MCF 10A (cell line): ENCODE data around the gene MED27. TPM values are rescaled to one million over a fixed set of nuclear protein-coding genes. Genes with fewer than 3 reads are reported as not detected.

Source experiments
- BruUV-seq: library from RNA; stranded (reverse); fragments of 400-500 nt; replicated peaks from 2 replicates; lab custom pipeline; 2021; lab: Mats Ljungman, UMichigan
- CTCF ChIA-PET: fragments of 300-600 bp; sonication (Branson Sonifier 250); formaldehyde crosslinking; extraction: SDS; loops from one replicate; lab custom pipeline; 2021; ENCODE audit warnings: antibody characterized with exemption, inconsistent platforms; lab: Yijun Ruan, JAX
- POLR2A ChIA-PET: fragments of 300-600, 350-650 bp; sonication (Branson Sonifier 250); formaldehyde crosslinking; extraction: SDS; loops from one replicate; lab custom pipeline; 2020; ENCODE audit warnings: antibody characterized with exemption, inconsistent platforms; lab: Yijun Ruan, JAX
- DNase-seq: peaks from one replicate; pipeline ENCODE4 v3.0.0-alpha.2; 2018; ENCODE audit not compliant: unreplicated experiment
- H3K27ac Mint-ChIP-seq: one replicate; pipeline ENCODE4 v1.8.0; 2022; ENCODE audit warnings: mild to moderate bottlenecking, low read depth, mixed read lengths; ENCODE audit not compliant: unreplicated experiment
- H3K27me3 Mint-ChIP-seq: one replicate; pipeline ENCODE4 v1.8.0; 2022; ENCODE audit warnings: mixed read lengths; ENCODE audit not compliant: insufficient read depth, unreplicated experiment
- H3K36me3 Mint-ChIP-seq: one replicate; pipeline ENCODE4 v1.8.0; 2022; ENCODE audit warnings: mild to moderate bottlenecking, moderate library complexity, mixed read lengths; ENCODE audit not compliant: insufficient read depth, unreplicated experiment
- H3K4me1 Mint-ChIP-seq: one replicate; pipeline ENCODE4 v1.8.0; 2022; ENCODE audit warnings: mixed read lengths; ENCODE audit not compliant: insufficient read depth, unreplicated experiment
- H3K4me3 Mint-ChIP-seq: one replicate; pipeline ENCODE4 v1.8.0; 2022; ENCODE audit warnings: mild to moderate bottlenecking, moderate library complexity, mixed read lengths; ENCODE audit not compliant: unreplicated experiment
- H3K9me3 Mint-ChIP-seq: one replicate; pipeline ENCODE4 v1.8.0; 2022; ENCODE audit warnings: mixed read lengths; ENCODE audit not compliant: unreplicated experiment
- intact Hi-C: fragments of 100-400 bp; cut with micrococcal nuclease; formaldehyde crosslinking; loops from 2 replicates; pipeline ENCODE4 v1.14.1; 2022
- total RNA-seq: library from RNA; stranded (reverse); gene quantifications from 2 replicates; pipeline ENCODE4 v1.2.3, GENCODE V29; 2022
- TF ChIP-seq, protein P1 (sequence below): fragments of 200-600 bp; IDR thresholded peaks from one replicate; pipeline ENCODE4 v1.8.0; 2022; ENCODE audit warnings: antibody characterized with exemption, mild to moderate bottlenecking; ENCODE audit not compliant: unreplicated experiment

MED27 gene
- total RNA-seq, 1 experiment from 2014 or later: 34.3 TPM

DNA sequence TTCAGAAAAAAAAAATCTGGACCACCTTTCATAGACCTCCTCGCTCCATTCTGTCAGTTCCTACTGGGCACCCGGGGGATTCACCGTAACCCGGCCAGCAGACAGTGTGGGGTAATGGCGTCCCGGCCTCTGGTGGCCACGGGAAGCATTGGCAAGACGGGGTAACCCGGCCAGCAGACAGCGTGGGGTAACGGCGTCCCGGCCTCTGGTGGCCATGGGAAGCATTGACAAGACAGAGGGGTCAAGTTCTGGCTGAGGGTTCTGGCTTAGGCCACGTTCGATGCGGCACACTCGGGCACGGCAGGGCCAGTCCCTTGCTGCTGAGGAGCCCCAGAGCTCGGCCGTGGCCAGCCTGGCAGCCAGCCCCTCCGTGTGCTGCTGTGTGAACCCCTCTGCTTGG, 223.6 kb downstream of the MED27 start:
- H3K4me3 Mint-ChIP-seq: no peak overlapping the region
- H3K9me3 Mint-ChIP-seq: no peaks in the 10 kb centered on the region
- no TSS peak for BruUV-seq
- H3K27ac Mint-ChIP-seq: no peak overlapping the region
- no peaks in the 10 kb centered on the region for H3K4me1 Mint-ChIP-seq
- intact Hi-C loops: no loop called here
- DNase-seq: no peak
- peaks cover 5% of the 10 kb centered on the region for H3K36me3 Mint-ChIP-seq
- H3K27me3 Mint-ChIP-seq: peaks cover 21% of the 10 kb centered on the region
- ChIA-PET CTCF (no interaction called here), POLR2A (no interaction called here)
- TF ChIP-seq, protein P1, sequence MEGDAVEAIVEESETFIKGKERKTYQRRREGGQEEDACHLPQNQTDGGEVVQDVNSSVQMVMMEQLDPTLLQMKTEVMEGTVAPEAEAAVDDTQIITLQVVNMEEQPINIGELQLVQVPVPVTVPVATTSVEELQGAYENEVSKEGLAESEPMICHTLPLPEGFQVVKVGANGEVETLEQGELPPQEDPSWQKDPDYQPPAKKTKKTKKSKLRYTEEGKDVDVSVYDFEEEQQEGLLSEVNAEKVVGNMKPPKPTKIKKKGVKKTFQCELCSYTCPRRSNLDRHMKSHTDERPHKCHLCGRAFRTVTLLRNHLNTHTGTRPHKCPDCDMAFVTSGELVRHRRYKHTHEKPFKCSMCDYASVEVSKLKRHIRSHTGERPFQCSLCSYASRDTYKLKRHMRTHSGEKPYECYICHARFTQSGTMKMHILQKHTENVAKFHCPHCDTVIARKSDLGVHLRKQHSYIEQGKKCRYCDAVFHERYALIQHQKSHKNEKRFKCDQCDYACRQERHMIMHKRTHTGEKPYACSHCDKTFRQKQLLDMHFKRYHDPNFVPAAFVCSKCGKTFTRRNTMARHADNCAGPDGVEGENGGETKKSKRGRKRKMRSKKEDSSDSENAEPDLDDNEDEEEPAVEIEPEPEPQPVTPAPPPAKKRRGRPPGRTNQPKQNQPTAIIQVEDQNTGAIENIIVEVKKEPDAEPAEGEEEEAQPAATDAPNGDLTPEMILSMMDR: no peak

DNA sequence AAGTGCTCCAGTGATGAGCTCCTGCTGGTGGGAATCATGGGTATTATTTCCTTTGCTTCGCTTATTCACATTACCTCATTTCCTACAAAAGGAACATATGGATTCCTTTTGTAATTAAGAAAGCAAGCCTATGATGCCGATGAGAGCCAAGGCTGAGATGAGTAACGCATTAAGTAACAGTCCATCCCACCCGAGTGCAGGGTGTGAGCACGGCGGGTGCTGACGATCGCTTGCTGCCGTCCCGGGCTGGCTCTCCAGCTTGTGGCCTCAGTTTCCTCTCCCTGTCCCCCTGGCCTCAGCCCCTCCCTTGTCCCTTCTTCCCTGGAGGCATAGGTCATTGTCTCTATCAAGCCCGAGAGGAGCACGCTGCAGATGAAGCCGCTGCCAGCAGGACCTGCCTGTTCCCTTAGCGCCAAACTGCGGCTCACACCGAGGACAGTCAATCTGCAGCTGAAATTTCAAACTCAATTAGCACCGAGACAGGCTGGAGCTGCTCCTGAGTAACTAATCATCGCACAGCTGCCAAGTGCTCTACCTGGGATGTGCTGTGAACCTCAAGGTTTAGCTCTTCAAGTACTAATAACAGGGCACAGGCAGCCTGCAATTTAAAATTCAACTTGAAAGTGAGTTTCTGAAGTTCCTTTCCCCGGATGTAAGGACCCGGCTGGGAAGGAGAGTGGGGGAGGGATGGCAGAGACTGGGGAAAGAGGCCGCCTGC, 224.6 kb downstream of the MED27 start:
- peaks cover 24% of the 10 kb centered on the region for H3K27me3 Mint-ChIP-seq
- ChIA-PET CTCF (interaction anchor here (0.5 kb wide), 1 partner anchor 1239 kb away, joined by 3 read pairs; no protein-coding TSS in a partner anchor), POLR2A (no interaction called here)
- H3K4me1 Mint-ChIP-seq: no peaks in the 10 kb centered on the region
- H3K9me3 Mint-ChIP-seq: no peaks in the 10 kb centered on the region
- peaks cover 2% of the 10 kb centered on the region for H3K36me3 Mint-ChIP-seq
- no peak for DNase-seq
- no peak overlapping the region for H3K4me3 Mint-ChIP-seq
- TF ChIP-seq, protein P1: no peak
- no TSS peak for BruUV-seq
- no peak overlapping the region for H3K27ac Mint-ChIP-seq
- intact Hi-C loops: no loop called here

DNA sequence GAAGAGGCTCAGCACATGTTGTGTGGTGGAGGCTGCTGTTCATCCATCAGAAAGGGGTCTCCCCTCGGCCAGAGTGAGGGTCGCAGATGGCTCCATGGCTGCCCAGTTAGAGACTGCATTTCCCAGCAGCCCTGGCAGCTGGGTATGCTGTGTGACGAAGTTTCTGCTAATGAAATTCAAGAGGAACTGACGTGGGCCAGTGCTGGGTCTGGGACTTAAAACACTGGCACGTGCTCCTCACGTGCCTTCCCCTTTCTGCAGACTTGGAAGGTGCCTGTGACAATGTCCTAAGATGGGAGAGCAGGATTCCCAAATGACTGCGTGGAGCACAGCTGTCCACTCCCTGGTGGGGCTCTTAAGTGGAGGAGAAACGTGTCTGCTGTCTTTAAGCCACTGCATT, 225.3 kb downstream of the MED27 start:
- no TSS peak for BruUV-seq
- no peak for DNase-seq
- no peaks in the 10 kb centered on the region for H3K9me3 Mint-ChIP-seq
- intact Hi-C loops: no loop called here
- no peak overlapping the region for H3K27ac Mint-ChIP-seq
- H3K4me1 Mint-ChIP-seq: no peaks in the 10 kb centered on the region
- peaks cover 24% of the 10 kb centered on the region for H3K27me3 Mint-ChIP-seq
- no peak overlapping the region for H3K4me3 Mint-ChIP-seq
- POLR2A ChIA-PET: no interaction called here
- no peaks in the 10 kb centered on the region for H3K36me3 Mint-ChIP-seq
- CTCF ChIA-PET: interaction anchor here (1.4 kb wide), 1 partner anchor 381 kb away, joined by 5 read pairs; no protein-coding TSS in a partner anchor
- TF ChIP-seq, protein P1: no peak

DNA sequence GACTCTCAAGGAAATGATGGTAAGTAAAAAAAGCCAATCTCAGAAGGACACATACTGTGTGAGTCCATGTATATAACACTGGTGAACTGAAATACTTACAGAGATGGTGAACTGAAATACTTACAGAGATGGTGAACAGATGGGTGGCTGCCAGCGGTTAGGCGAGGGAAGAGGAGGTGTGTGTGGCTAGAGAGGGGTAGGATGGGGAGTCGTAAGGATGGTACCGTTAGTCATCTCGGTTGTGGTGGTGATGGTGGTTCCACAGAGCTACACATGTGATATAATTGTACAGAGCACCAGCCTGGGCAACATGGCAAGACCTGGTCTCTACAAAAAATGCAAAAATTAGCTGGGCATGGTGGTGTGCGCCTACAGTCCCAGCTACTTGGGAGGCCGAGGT, 226.2 kb downstream of the MED27 start:
- Mint-ChIP-seq H3K27ac (no peak overlapping the region), H3K4me1 (no peaks in the 10 kb centered on the region), H3K4me3 (no peak overlapping the region), H3K27me3 (peaks cover 24% of the 10 kb centered on the region), H3K36me3 (no peaks in the 10 kb centered on the region), H3K9me3 (no peaks in the 10 kb centered on the region)
- no TSS peak for BruUV-seq
- CTCF ChIA-PET: interaction anchor here (1.4 kb wide), 1 partner anchor 382 kb away, joined by 5 read pairs; no protein-coding TSS in a partner anchor
- TF ChIP-seq, protein P1: no peak
- no peak for DNase-seq
- intact Hi-C loops: no loop called here
- POLR2A ChIA-PET: no interaction called here
